Measurements from ENCODE around the gene STEAP2. TPM values are rescaled to one million over a fixed set of nuclear protein-coding genes. Genes with fewer than 3 reads are reported as not detected.
"Not testable (repeated sequence)": the region's sequence is repeated elsewhere in the genome, so short reads cannot be mapped to it uniquely, and the experiment has no call there.

Gene STEAP2
- total RNA-seq, 4 donors from 2014 or later: 10.9 to 84.7 (median 37.5) TPM

GRCh38 chr7:90180011-90180585 lies 31.4 kb upstream of the STEAP2 start:
- TF ChIP-seq CTCF (IDR thresholded peaks at IDR 0.05): no peak
- DNase-seq (ENCODE audit: low spot score) (no peak), ATAC-seq (ENCODE audit: low FRiP score) (peak; percentile 53)

- DNase-seq (ENCODE audit: low spot score): no peak
- no peak for ATAC-seq (ENCODE audit: low FRiP score)
- no peak for TF ChIP-seq CTCF (IDR thresholded peaks at IDR 0.05)
These were observed 30.9 kb upstream of the STEAP2 start for GRCh38 chr7:90180649-90181048.

- no peak for ATAC-seq (ENCODE audit: low FRiP score)
- no peak for DNase-seq (ENCODE audit: low spot score)
- TF ChIP-seq CTCF (IDR thresholded peaks at IDR 0.05): no peak
These were observed 30.1 kb upstream of the STEAP2 start for GRCh38 chr7:90181485-90181884.

GRCh38 chr7:90186290-90186689 lies 25.2 kb upstream of the STEAP2 start:
- not testable (repeated sequence) for DNase-seq (ENCODE audit: low spot score); ATAC-seq (ENCODE audit: low FRiP score)

GRCh38 chr7:90187507-90188050 lies 24.0 kb upstream of the STEAP2 start:
- TF ChIP-seq CTCF (IDR thresholded peaks at IDR 0.05): no peak
- ATAC-seq (ENCODE audit: low FRiP score) (no peak), DNase-seq (ENCODE audit: low spot score) (no peak)

GRCh38 chr7:90188281-90188680 lies 23.3 kb upstream of the STEAP2 start:
- DNase-seq (ENCODE audit: low spot score) (no peak), ATAC-seq (ENCODE audit: low FRiP score) (no peak)
- TF ChIP-seq CTCF (IDR thresholded peaks at IDR 0.05): no peak

- no peak for TF ChIP-seq CTCF (IDR thresholded peaks at IDR 0.05)
- DNase-seq (ENCODE audit: low spot score): no peak
- ATAC-seq (ENCODE audit: low FRiP score): no peak
These were observed 20.5 kb upstream of the STEAP2 start for GRCh38 chr7:90190995-90191394.
